GM23338 (cell line): Measurements from ENCODE around the gene GAREM1. TPM values are rescaled to one million over a fixed set of nuclear protein-coding genes. Genes with fewer than 3 reads are reported as not detected.

Source experiments
- ATAC-seq: fragments of 200-7000 bp; cut with Tn5 transposase; 3 replicates; pipeline ENCODE4 v1.9.1; 2020
- DNase-seq: peaks from one replicate; pipeline ENCODE4 v3.0.0-alpha.2; 2015; ENCODE audit warnings: low spot score
- H2AFZ ChIP-seq: fragments of 200-600 bp; sonication (generic); 2 replicates; pipeline ENCODE4 v1.8.0; 2016; ENCODE audit warnings: antibody characterized with exemption, mild to moderate bottlenecking, moderate library complexity
- H3F3A ChIP-seq: fragments of 200-600 bp; sonication (generic); replicated peaks from 2 replicates; pipeline ENCODE4 v1.8.0; 2017; ENCODE audit warnings: antibody characterized with exemption, mixed run types, low read depth
- H3K27ac ChIP-seq: fragments of 200-600 bp; sonication (generic); 2 replicates; pipeline ENCODE4 v1.6.1; 2016; ENCODE audit warnings: low read depth
- H3K27me3 ChIP-seq: fragments of 200-600 bp; sonication (generic); 2 replicates; pipeline ENCODE4 v1.8.0; 2016; ENCODE audit warnings: mild to moderate bottlenecking, mixed run types, moderate library complexity; ENCODE audit not compliant: insufficient read depth
- H3K36me3 ChIP-seq: fragments of 200-600 bp; sonication (generic); 2 replicates; pipeline ENCODE4 v1.8.0; 2016; ENCODE audit warnings: mild to moderate bottlenecking; ENCODE audit not compliant: insufficient read depth
- H3K4me1 ChIP-seq: fragments of 200-600 bp; sonication (generic); 2 replicates; pipeline ENCODE4 v1.8.0; 2016; ENCODE audit warnings: mild to moderate bottlenecking, moderate library complexity; ENCODE audit not compliant: insufficient read depth
- H3K4me2 ChIP-seq: fragments of 200-600 bp; sonication (generic); 2 replicates; pipeline ENCODE4 v1.7.1; 2017; ENCODE audit warnings: mixed run types
- H3K4me3 ChIP-seq: fragments of 200-600 bp; sonication (generic); 2 replicates; pipeline ENCODE4 v1.6.1; 2016; ENCODE audit warnings: mixed run types
- H3K79me2 ChIP-seq: fragments of 200-600 bp; sonication (generic); replicated peaks from 2 replicates; pipeline ENCODE4 v1.8.0; 2017; ENCODE audit warnings: mild to moderate bottlenecking; ENCODE audit not compliant: insufficient read depth
- H3K9me2 ChIP-seq: fragments of 200-600 bp; sonication (generic); 2 replicates; pipeline ENCODE4 v1.8.0; 2017; ENCODE audit not compliant: insufficient read depth
- H4K20me1 ChIP-seq: fragments of 200-600 bp; sonication (generic); replicated peaks from 2 replicates; pipeline ENCODE4 v1.8.0; 2017; ENCODE audit warnings: mild to moderate bottlenecking; ENCODE audit not compliant: insufficient read depth
- H3K27ac Mint-ChIP-seq: 2 replicates; pipeline ENCODE4 v1.8.0; 2020; ENCODE audit warnings: inconsistent platforms, mild to moderate bottlenecking, moderate library complexity, mixed read lengths
- H3K27me3 Mint-ChIP-seq: 3 replicates; pipeline ENCODE4 v1.8.0; 2022; ENCODE audit warnings: low read depth, mild to moderate bottlenecking, moderate library complexity, mixed read lengths, inconsistent platforms; ENCODE audit not compliant: insufficient read depth, poor library complexity
- H3K36me3 Mint-ChIP-seq: 3 replicates; pipeline ENCODE4 v1.8.0; 2021; ENCODE audit warnings: low read depth, mild to moderate bottlenecking, inconsistent platforms, moderate library complexity, mixed read lengths
- H3K4me1 Mint-ChIP-seq: 3 replicates; pipeline ENCODE4 v1.8.0; 2020; ENCODE audit warnings: mild to moderate bottlenecking, inconsistent platforms, mixed read lengths
- H3K4me3 Mint-ChIP-seq: 3 replicates; pipeline ENCODE4 v1.8.0; 2021; ENCODE audit warnings: moderate library complexity, mild to moderate bottlenecking, inconsistent platforms, mixed read lengths
- H3K9me3 Mint-ChIP-seq: 3 replicates; pipeline ENCODE4 v1.8.0; 2020; ENCODE audit warnings: moderate library complexity, mild to moderate bottlenecking, inconsistent platforms, mixed read lengths
- CREB1 ChIP-seq: fragments of 250-450 bp; sonication (Bioruptor Pico); IDR thresholded peaks from 2 replicates; pipeline ENCODE4 v1.5.0; 2020; ENCODE audit warnings: low read depth, mild to moderate bottlenecking, moderate library complexity
- CTCF ChIP-seq, 2 experiments: fragments of 200-600 bp in 1 of 2; sonication (generic) in 1 of 2; conservative IDR thresholded peaks; 2 replicates each; pipeline versions ENCODE4 v1.5.1 to v1.6.1; 2016 to 2017; ENCODE audit warnings: antibody characterized with exemption in 2 of 2, low read depth in 2 of 2, mild to moderate bottlenecking in 2 of 2, moderate library complexity in 1 of 2
- ETS1 ChIP-seq: IDR thresholded peaks from 2 replicates; pipeline ENCODE4 v1.6.1; 2016; ENCODE audit warnings: antibody characterized with exemption
- EZH2 ChIP-seq: fragments of 200-600 bp; sonication (generic); IDR thresholded peaks from one replicate; pipeline ENCODE4 v1.8.0; 2017; ENCODE audit warnings: antibody characterized with exemption, mild to moderate bottlenecking, low read depth; ENCODE audit not compliant: unreplicated experiment
- EZH2phosphoT487 ChIP-seq: fragments of 200-600 bp; sonication (generic); IDR thresholded peaks from one replicate; pipeline ENCODE4 v1.8.1; 2018; ENCODE audit warnings: antibody characterized with exemption; ENCODE audit not compliant: unreplicated experiment
- JUNB ChIP-seq: IDR thresholded peaks from one replicate; pipeline ENCODE4 v1.6.1; 2016; ENCODE audit warnings: antibody characterized with exemption; ENCODE audit not compliant: unreplicated experiment
- POLR2AphosphoS5 ChIP-seq: IDR thresholded peaks from 2 replicates; pipeline ENCODE4 v1.6.1; 2016; ENCODE audit warnings: antibody characterized with exemption, low read depth
- ZNF114 ChIP-seq: fragments of 250-450 bp; sonication (Bioruptor Pico); IDR thresholded peaks from 2 replicates; pipeline ENCODE4 v1.5.0; 2020; ENCODE audit warnings: mild to moderate bottlenecking, moderate library complexity
- ZNF331 ChIP-seq: fragments of 250-450 bp; sonication (Bioruptor Pico); IDR thresholded peaks from 2 replicates; pipeline ENCODE4 v1.5.0; 2020; ENCODE audit warnings: low read depth, mild to moderate bottlenecking, moderate library complexity
- ZNF462 ChIP-seq: fragments of 250-450 bp; sonication (Bioruptor Pico); IDR thresholded peaks from 2 replicates; pipeline ENCODE4 v1.5.0; 2020; ENCODE audit warnings: mild to moderate bottlenecking, moderate library complexity
- polyA plus RNA-seq: library from polyadenylated mRNA; unstranded; fragments of >200 nt; fragmentation: Nextera tagmentation; extraction: Ambion mirVana; gene quantifications from 2 replicates; pipeline ENCODE4 v1.2.1, GENCODE V29; 2016
- total RNA-seq: library from RNA; depleted of rRNA; stranded (reverse); fragments of >200 nt; shearing (Covaris generic); gene quantifications from 2 replicates; pipeline ENCODE4 v1.2.3, GENCODE V29; 2014

GAREM1 gene
- total and polyA plus RNA-seq, 2 experiments from 2014 or later: 2.7 to 6.0 TPM

GRCh38 chr18:32271672-32272208, 198.9 kb downstream of the GAREM1 start (continued):
- TF ChIP-seq ZNF462: no peak

GRCh38 chr18:32270341-32270740, 200.3 kb downstream of the GAREM1 start:
- Mint-ChIP-seq H3K27ac (no peak overlapping the region), H3K4me1 (peaks cover 6% of the 10 kb centered on the region; the same call in 2 of the 3 replicates), H3K27me3 (peaks cover 3% of the 10 kb centered on the region), H3K36me3 (no peaks in the 10 kb centered on the region; the same call in 2 of the 3 replicates), H3K9me3 (no peaks in the 10 kb centered on the region), H3K4me3 (no peak overlapping the region)
- TF ChIP-seq ZNF114 (CRISPR knock-in tag) (no peak), JUNB (no peak), EZH2 (no peak), CTCF (conservative IDR thresholded peaks at IDR 0.05; ENCODE audit: low read depth in 2 of 2) (no peak), POLR2AphosphoS5 (no peak), EZH2phosphoT487 (no peak), ETS1 (no peak), ZNF331 (CRISPR knock-in tag) (no peak), CREB1 (no peak)
- no peaks in the 10 kb centered on the region for H3K79me2 ChIP-seq
- no peaks in the 10 kb centered on the region for H4K20me1 ChIP-seq
- H3K4me1 ChIP-seq: no peaks in the 10 kb centered on the region
- no peak for DNase-seq
- no peaks in the 10 kb centered on the region; the same call in 1 of the 2 replicates for H3K9me2 ChIP-seq
- H3K27me3 ChIP-seq: no peaks in the 10 kb centered on the region
- no peaks in the 10 kb centered on the region for H3K36me3 ChIP-seq
- H3F3A ChIP-seq: no peaks in the 10 kb centered on the region
- no peak overlapping the region for H2AFZ ChIP-seq
- H3K4me3 ChIP-seq: no peak overlapping the region
- no peak for ATAC-seq
- H3K4me2 ChIP-seq: no peak overlapping the region
- H3K27ac ChIP-seq: no peak overlapping the region
